HG02884 (cell line): ENCODE measurements around the gene HES4.
"Not testable (repeated sequence)": the region's sequence is repeated elsewhere in the genome, so short reads cannot be mapped to it uniquely, and the experiment has no call there.

Experiments
- ATAC-seq: cut with Tn5 transposase; IDR thresholded peaks from one replicate; pipeline ENCODE4 v1.9.1; 2021; ENCODE audit warnings: mild to moderate bottlenecking, moderate library complexity; ENCODE audit not compliant: unreplicated experiment

Gene HES4

GRCh38 chr1:1033731-1034438, 34.0 kb upstream of the HES4 start:
- ATAC-seq, result no peak

- ATAC-seq, result peak; percentile 82
Observed at GRCh38 chr1:1033009-1033587, 33.2 kb upstream of the HES4 start.

DNA sequence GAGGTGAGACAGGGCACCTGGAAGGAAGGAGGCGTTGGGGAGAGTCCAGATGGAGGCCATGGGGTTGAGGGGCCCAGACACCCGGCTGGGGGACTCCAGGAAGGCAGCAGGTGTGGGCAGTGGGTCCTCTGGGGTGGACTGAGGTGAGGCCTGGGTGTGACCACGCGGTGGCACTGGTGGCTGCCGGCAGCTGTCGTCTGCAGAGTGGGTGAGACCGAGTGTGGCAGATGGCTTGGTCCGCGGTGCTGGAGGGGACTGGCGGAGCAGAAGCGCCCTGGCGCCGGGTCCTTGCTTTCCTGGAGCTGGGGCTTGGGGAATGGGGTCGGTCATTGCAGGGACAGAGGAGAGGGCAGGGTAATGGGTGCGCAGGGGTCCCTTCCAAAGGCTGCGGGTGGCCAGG, 32.5 kb upstream of the HES4 start:
- no peak for ATAC-seq

- ATAC-seq, result no peak
Observed at GRCh38 chr1:1031659-1032235, 31.9 kb upstream of the HES4 start.

DNA sequence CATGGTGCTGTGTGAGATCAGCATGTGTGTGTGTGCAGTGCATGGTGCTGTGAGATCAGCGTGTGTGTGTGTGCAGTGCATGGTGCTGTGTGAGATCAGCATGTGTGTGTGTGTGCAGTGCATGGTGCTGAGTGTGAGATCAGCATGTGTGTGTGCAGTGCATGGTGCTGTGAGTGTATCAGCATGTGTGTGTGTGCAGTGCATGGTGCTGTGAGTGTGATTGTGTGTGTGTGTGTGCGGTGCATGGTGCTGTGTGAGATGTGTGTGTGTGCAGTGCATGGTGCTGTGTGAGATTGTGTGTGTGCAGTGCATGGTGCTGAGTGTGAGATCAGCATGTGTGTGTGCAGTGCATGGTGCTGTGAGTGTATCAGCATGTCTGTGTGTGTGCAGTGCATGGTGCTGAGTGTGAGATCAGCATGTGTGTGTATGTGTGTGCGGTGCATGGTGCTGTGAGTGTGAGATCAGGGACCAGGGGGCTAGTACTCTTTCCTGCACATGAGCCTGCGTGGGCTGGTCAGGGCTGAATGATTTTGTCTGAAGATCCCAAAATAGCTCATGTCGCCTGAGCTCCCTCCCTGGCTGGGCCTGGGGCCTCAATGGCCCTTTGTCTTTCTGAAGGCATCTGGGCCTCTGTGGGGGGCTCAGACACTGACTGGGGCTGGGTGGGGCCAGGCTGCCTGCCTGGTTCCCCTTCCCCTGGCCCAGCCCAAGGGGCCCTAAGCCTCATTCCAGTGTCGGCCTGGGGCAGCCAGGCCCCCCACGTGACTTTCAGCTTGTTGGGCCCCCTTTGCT, 31.2 kb upstream of the HES4 start:
- not testable (repeated sequence) for ATAC-seq

DNA sequence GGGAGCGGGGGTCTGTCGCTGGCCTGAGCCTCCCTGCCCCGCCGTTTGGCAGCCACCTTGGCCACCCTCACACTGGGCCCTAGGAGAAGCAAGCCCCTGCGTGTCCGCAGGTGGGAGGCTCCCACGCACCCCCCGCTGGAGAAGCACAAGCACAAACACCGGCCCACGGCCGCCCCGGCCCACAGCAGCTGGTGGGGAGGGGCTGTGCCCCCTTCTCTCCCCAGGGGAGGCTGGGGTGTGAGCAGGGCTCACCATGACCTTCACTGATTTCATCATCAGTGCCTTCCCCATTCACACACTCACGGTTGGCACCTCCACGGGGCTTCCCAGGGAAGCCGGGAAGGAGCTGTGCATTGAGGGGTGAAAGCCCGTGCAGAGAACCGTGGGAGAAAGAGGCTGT, 27.9 kb upstream of the HES4 start:
- ATAC-seq, result no peak

GRCh38 chr1:1026599-1027413, 26.9 kb upstream of the HES4 start:
- no peak for ATAC-seq

- no peak for ATAC-seq
Observed at GRCh38 chr1:1025730-1026129, 25.8 kb upstream of the HES4 start.

DNA sequence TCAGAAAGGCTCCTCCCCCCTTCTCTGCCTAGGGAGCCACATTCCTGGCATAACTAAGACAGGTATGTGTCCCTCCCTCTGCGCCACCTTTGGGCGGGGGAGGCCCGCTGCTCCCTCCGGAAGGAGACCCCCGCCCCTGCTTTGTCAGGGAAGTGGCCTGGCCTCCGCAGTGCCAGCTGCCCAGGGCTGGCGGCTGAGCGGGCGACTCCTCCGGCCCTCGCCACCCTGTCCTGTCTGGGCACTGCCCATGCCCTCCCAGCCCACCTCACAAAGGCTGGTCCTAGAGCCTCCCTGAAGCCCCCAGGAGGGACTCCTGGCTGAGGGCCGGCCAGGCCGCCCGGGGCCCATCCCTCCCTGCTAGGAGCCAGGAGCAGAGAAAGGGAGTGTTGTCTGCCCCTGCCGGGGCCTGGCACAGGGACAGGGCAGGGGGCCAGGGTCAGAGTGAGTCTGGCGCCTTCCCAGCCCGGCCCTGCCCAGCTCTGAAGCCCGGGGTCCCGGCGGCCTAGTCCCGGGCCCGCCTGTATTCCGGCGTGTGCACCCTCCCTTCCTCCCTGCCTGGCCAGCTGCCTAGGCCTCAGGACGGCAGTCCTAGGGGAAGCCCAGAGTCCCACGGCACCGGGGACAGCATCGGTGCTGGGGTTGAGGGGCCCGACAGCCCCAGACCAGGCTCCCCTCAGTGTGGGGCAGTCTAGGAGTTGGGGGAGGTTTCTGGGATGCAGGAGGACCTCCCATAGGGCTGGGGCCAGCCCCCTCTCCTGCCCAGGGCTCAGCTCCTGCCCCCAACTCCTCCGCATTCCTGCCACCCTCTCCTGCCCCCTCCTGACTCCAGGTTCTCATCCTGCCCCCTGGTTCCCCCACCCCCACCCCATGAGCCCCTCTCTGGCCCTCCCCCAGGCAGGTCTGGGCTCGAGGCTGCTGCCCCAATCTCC, 25.1 kb upstream of the HES4 start:
- ATAC-seq, result no peak

DNA sequence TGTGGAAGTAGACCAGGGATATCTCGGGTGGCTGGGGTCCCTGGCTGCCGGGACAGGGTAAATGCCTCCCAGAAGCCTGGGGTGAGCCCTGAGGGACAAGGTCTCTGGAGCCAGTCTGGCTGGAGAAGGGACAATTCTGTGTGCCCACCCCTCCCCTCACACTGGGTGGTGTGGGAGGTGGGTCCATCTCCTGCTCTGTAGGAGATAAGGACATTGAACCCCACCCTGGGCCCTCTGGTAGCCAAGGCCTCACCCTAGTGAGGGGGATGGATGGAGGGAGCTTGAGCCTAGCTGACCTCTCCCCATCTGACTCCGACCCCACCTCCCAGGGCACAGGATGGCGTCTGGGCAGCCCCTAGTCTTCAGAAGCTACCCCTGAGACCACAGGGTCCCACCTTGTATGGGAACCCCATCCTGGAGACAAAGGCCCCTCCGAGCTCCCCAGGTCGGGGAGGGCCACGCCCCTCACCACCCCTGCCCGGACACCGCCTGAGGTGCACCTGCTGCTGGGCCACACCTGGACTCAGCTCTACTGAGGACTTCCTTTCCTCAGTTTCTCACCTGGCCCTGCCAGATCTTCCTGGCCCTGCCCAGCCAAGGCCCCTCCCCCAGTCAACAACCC, 24.4 kb upstream of the HES4 start:
- no peak for ATAC-seq

DNA sequence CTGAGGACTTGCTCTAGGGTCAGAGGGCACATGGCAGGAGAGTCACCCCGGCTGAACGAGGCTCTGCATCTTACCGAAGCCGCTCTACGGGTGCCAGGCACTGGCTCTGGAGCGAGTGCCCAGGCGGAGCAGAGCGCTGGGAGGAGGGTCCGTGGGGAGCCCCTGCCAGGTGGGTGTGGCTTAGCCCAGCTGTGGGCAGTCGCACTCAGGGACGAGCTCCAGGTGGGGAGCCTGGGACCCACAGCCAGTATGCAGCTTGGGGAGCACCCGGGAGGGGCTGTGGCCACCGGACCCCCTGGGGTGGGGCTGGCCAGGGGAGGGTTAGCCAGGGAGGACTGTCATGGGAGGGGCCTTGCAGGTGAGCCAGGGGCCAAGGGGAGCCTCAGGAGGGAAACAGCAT, 23.8 kb upstream of the HES4 start:
- no peak for ATAC-seq

DNA sequence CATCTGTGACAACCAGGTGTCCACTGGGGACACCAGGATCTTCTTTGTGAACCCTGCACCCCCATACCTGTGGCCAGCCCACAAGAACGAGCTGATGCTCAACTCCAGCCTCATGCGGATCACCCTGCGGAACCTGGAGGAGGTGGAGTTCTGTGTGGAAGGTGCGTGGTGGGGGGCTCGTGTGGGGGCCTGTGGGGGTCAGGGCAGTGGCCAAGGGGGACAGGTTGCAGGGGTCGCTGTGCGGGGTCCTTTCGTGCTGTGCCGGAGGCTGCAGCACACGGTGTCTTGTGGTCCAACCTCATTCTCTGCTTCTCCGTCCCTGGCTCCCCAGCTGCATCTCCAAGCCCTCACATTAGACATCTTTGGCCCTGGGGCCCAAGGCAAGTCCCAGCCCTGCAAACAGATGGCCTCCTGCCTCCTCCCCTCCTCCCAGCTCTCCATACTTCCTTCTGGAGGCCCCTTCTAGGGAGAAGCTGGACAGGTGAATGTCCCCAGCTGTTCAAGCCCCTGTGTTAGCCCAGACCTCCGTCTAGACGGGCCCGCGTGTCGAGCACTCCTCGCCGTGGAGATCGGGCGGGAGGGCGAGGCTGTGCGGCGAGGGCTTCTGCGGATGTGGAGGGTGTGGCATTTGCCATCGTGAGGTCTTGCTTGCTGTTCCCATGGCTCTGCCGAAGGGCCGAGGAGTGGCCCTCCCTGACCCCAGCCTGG, 22.6 kb upstream of the HES4 start:
- ATAC-seq, result no peak

DNA sequence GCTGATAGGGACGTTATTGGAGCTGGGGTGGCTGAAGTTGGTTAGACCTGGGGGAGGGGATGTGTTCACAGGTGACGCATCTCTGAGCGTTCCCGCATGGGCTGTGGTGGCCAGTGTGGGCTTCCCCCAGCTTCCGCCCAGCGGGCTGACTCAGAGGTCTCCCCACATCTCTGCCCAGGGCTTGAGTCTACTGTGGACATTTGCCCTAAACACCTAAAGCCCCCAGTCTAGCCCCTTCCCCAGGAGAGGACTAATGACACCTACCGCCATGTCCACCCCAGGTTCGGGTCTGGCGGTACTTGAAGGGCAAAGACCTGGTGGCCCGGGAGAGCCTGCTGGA, 22.0 kb upstream of the HES4 start:
- ATAC-seq, result no peak

DNA sequence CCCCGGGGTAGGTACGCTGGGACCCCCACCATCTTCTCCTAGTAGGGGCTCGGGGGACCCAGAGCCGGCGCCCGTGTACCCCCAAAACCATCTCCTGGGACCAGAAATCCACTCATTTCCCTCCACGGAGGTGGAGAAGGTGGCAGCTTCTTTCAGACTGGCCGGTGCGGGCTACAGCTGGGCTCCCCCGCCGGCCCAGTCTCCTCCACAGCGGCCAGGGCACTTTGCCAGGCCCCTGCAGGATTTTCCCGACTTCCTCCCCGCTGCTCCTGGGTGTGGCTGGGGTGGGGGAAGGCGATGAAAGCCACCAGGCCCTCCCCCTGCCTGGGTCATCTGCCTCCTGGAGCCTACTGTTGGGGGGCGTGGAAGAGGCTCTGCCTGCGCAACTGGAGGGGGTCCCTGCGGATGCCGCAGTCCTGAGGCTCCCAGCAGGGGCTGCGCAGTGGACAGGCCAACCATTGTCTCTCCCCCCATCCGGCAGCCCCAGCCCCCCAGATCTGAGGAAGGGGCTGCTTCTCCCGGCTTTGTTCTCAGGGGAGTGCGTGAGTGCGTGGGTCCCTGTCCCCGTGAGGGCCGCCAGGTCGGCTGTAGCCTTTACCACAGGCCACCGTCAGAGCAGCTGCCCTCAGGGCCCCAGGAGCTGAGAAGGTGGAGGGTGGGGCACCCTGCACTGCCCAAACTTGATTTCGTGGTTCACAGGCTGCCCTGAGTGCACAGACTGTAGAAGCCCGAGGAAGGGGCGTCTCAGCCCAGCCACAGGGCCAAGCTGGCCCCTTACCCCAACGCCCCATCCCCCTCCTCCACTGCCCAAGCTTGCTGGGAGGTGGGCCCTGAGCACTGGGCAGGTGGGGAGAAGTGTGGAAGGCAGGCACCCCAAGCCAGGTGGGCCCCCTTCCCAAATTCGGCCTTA, 21.4 kb upstream of the HES4 start:
- no peak for ATAC-seq

DNA sequence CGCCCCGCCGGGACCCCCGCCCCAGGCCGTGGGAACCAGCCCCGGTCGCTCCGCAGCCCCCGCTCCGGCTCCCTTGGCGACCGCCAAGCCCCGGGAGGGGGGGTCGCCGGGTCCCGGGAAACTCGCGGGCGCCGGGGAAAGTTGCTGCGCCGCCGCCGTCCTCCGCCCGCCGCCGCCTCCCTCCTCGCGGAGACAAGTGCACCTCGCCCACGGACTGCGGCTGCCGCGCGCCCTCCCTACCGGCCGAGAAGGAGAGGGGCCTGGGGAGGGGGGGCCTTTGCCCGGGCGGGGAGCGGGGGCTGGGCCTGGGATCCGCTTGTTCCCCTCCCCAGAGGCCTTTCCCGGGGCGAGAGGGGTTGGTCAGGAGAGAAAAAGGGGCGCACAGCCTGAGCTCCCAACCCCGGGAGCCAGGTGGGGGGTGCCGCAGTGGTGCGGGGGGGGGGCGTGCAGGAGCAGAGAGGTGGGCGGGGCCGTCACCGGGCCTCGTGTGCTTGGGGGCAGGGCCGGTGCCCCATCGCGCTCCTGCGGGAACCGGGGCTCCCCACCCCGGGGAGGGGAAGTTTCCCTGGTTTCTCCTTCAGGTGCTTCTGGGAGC, 20.6 kb upstream of the HES4 start:
- ATAC-seq, result no peak

GRCh38 chr1:1020000-1020404, 20.1 kb upstream of the HES4 start, which contains the start of gene AGRN:
Gene AGRN, plus strand, starts transcription at chr1:1020120. Its CDS starts 53 bp downstream, at chr1:1020173.
- peak; percentile 28 for ATAC-seq
